Dedifferentiated amniotic fluid mesenchymal stem cell (primary cell): ENCODE measurements around the gene LEF1.

Source experiments
- DNase-seq: peaks from one replicate; pipeline ENCODE4 v3.0.0-alpha.2; 2016; ENCODE audit errors: extremely low spot score

The LEF1 gene

DNA sequence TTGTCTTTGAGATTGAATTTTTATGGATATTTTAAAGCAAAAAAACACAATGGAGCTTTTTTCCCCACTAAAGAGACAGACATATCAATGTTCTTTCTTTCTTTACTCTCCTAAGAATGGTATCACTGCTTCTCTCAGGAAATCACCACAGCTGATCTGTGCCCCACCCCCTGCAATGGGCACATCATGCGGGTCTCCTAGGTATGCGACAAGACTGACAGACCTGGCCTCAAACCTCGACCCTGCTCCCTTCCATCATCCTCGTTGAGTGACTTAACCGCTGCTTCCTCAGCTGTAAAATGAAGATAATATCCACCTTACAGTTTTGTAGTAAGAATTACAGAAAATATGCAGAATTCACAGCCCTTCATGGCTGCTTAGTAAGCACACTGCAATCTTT lies 58.3 kb downstream of the LEF1 start:
- no peak for DNase-seq

- DNase-seq: no peak
Observed at GRCh38 chr4:108109997-108110416, 58.7 kb downstream of the LEF1 start.

DNA sequence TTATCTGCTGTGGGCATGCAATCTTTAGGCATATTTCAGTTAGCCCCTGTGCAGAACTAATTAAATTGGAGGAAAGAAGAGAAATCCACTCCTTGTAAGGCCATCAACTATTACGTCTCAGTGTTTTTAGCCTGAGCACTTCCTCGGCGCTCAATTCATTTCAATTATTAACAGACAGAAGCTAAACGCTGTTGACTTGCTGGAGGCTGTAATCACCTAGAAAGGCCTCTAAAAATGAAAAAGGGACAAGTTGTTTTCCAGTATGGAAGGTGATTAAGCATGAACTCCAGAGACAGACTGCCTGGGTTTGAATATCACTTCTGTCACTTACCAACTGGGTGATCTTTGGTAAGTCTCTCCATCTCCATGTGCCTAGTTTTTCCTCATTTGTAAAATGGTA lies 59.6 kb downstream of the LEF1 start:
- DNase-seq: no peak

GRCh38 chr4:108107729-108108382 lies 60.9 kb downstream of the LEF1 start:
- no peak for DNase-seq

- DNase-seq: no peak
Observed at GRCh38 chr4:108107101-108107500, 61.6 kb downstream of the LEF1 start.

GRCh38 chr4:108106186-108106585 lies 62.5 kb downstream of the LEF1 start:
- no peak for DNase-seq

DNA sequence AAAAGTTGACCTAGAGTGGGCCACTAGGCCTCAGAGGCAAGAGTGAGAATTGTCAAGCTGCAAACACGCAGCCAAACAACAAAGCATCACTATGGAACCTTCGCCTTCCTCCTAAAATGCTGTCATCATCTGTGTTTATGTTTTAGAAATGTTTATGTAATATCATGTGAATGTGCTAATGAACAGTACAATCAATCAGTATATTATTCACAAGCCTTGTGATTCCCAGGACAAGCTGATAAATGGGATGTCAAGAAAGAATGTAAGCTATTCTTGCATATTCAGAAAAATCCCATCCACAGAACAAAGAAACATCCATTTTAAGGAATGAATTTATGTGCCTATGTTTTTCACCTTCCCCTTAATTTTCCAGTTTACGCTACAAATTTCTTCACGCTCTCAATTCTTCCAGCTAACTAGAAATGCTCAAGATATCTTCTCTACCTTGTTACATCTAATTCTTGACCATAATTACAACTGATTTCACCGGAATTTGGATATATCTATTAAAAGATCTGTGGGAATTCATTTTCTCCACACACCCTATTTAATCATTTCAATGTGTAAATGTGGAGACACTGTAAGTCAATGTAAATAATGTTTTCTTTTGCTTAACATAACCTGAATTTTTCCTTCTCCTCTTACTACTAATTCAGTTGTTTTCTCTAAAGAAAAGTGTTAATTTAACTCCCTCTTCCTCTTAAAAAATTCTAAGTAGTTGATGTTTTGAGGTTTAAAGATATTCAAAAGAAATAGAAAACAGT lies 65.5 kb downstream of the LEF1 start:
- DNase-seq: no peak

GRCh38 chr4:108100827-108101226 lies 67.9 kb downstream of the LEF1 start:
- no peak for DNase-seq

- DNase-seq: no peak
Observed at GRCh38 chr4:108099838-108100237, 68.9 kb downstream of the LEF1 start.

- no peak for DNase-seq
Observed at GRCh38 chr4:108097990-108098553, 70.7 kb downstream of the LEF1 start.

- no peak for DNase-seq
Observed at GRCh38 chr4:108094923-108095482, 73.7 kb downstream of the LEF1 start.

DNA sequence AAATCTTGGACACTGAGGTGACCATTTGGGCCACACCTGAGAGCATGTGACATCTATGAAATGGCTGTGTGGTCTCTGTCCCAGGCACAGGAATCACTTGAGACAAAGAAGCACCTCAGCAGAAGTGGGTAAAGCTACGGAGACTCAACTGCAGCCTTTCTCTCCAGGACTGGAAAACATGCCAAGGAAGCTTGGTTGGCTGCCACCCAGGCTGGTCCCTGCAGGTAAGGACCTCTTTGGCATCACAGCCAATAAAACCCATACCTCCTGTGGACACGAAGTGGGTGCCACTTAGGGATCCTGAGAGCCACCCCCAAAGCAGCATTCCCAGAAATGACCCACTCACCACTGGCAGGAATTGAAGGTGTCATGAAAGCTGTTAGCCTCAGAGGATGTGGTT lies 74.6 kb downstream of the LEF1 start:
- DNase-seq: no peak

DNA sequence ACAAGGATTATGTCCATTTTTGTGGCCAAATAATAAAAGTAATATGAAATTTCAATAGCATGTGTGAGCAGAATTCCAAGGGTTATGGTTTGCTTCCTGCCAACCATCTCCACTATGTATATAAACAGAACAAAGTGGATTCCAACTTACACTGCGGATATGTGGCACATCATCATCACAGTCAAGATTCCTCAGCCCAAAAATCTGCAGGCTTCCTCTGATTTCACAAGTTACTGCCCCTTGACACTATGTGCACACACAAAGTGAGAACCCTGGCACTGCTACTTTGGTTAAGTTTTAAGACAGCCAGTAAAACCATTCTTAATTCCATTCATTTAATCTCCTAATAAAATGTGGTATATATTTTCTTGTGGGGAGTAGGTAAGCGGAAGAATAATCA lies 76.4 kb downstream of the LEF1 start:
- no peak for DNase-seq

GRCh38 chr4:108087293-108087967 lies 81.3 kb downstream of the LEF1 start:
- no peak for DNase-seq

GRCh38 chr4:108081256-108081655 lies 87.5 kb downstream of the LEF1 start:
- no peak for DNase-seq

- DNase-seq: no peak
Observed at GRCh38 chr4:108080747-108081146, 88.0 kb downstream of the LEF1 start.

DNA sequence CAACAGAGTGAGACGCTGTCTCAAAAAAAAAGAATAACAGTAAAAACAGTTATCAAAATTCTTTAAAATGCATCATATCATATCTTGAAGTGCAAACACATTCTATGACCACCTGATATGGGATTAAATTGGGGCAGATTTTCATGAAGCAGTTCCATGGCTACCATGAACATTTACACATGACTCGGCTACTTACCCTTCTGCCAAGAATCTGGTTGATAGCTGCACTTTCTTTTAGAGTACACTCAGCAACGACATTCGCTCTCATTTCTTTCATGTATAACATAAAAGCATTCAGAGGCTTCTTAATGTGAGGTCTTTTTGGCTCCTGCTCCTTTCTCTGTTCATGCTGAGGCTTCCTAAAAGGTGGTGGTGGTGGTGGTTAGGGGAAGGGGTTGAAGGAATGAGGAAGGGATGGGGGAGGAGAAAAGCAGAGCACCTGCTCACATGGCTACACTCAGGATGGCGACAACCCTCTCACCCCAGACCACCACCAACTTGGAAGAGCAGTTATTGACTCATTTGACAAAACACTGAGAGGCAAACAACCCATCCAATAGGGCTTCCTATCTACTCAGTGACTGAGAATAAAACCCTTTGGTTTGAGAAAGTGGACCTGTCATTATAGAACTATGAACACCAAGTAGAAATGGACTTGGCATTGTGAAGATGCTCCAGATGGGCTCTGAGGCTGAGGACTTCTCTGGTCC lies 90.6 kb downstream of the LEF1 start:
- no peak for DNase-seq

DNA sequence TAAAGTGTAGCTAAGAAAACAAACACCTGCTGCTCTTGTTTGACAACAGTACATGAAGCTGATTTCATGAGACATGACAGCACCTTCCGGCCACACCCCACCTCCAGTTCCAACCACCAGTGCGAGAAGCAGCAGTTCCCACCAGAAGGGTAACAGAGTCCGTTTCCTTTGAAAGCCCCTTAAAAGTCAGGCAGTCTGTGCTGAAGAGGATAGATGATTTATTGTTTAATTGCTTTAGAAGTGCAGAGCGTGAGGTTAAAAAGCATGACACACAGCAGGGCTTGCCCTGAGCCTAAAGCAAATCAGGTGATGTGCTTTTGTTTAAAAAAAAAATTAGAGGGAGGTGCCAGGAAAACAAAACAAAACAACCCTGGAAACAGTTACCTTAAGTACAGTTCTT lies 96.4 kb downstream of the LEF1 start:
- DNase-seq: no peak

GRCh38 chr4:108070775-108071174 lies 98.0 kb downstream of the LEF1 start:
- no peak for DNase-seq

GRCh38 chr4:108068442-108068841 lies 100.3 kb downstream of the LEF1 start:
- no peak for DNase-seq

- no peak for DNase-seq
Observed at GRCh38 chr4:108060686-108061321, 107.9 kb downstream of the LEF1 start.
